ENCODE data around the gene ZBTB4. TPM values are rescaled to one million over a fixed set of nuclear protein-coding genes. Genes with fewer than 3 reads are reported as not detected.

ZBTB4 gene
- total RNA-seq, 2 donors from 2014 or later = 18.9 to 27.5 TPM

GRCh38 chr17:7419819-7420610 lies 59.4 kb downstream of the ZBTB4 start, which contains the start of gene SPEM1:
Gene SPEM1 (plus strand): TSS chr17:7420324. CDS start chr17:7420385, 61 bp downstream.
- H3K9me3 Mint-ChIP-seq = no peaks in the 10 kb centered on the region
- ATAC-seq (replicated peaks) = no peak
- no peaks in the 10 kb centered on the region for H3K27me3 Mint-ChIP-seq
- no peaks in the 10 kb centered on the region for H3K36me3 Mint-ChIP-seq (ENCODE audit: low read depth)
- H3K4me1 Mint-ChIP-seq = no peaks in the 10 kb centered on the region
- peak within 1 kb of the TSS; percentile 39 for H3K27ac Mint-ChIP-seq
- H3K4me3 Mint-ChIP-seq = no peak within 1 kb of the TSS

DNA sequence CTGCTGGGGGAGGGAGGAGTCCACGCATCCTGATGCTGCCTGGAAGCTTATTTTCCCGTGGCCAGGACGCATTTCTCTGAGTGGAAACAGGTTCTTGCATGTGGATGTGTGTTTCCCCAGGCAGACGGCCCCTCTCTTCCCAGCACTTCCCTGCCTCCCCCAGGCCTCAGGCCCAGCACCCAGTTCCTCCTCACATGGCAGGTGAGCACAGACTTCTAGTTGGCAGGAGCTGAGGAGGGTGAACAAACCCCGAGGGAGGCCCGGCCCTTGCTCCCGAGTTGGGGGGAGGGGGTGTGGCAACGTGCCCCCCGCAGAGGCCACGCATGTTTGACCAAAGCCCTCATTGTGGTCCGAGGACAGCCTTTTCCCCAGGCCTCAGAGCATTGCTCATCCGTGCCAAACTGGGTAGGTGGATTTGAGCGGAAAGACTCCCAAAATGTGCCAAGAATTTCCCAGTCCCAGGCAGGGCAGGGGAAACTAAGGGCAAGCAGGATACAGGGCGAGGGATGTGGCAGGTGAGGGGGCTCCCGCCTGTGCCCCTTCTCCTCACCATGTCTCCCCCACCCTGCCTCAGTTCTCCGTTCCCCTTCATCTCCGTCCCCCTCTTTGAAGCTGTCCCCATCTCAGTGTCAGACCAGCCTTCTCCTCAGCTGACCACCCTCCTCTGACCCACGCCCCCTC lies 60.8 kb downstream of the ZBTB4 start:
- H3K36me3 Mint-ChIP-seq (ENCODE audit: low read depth) = no peaks in the 10 kb centered on the region
- H3K27me3 Mint-ChIP-seq = no peaks in the 10 kb centered on the region
- H3K4me1 Mint-ChIP-seq = no peaks in the 10 kb centered on the region
- no peak overlapping the region for H3K4me3 Mint-ChIP-seq
- ATAC-seq (replicated peaks) = no peak
- H3K27ac Mint-ChIP-seq = no peak overlapping the region
- H3K9me3 Mint-ChIP-seq = no peaks in the 10 kb centered on the region

DNA sequence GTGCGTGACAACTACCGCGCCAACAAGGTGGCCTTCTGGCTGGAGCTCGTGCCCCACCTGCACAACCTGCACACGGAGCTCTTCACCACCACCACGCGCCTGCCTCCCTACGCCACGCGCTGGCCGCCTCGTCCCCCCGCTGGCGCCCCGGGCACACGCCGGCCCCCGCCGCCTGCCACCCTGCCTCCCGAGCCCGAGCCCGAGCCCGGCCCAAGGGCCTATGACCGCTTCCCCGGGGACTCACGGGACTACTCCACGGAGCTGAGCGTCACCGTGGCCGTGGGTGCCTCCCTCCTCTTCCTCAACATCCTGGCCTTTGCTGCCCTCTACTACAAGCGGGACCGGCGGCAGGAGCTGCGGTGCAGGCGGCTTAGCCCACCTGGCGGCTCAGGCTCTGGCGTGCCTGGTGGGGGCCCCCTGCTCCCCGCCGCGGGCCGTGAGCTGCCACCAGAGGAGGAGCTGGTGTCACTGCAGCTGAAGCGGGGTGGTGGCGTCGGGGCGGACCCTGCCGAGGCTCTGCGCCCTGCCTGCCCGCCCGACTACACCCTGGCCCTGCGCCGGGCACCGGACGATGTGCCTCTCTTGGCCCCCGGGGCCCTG lies 62.3 kb downstream of the ZBTB4 start:
- H3K4me3 Mint-ChIP-seq = no peak overlapping the region
- H3K9me3 Mint-ChIP-seq = no peaks in the 10 kb centered on the region
- H3K4me1 Mint-ChIP-seq = peaks cover 5% of the 10 kb centered on the region

DNA sequence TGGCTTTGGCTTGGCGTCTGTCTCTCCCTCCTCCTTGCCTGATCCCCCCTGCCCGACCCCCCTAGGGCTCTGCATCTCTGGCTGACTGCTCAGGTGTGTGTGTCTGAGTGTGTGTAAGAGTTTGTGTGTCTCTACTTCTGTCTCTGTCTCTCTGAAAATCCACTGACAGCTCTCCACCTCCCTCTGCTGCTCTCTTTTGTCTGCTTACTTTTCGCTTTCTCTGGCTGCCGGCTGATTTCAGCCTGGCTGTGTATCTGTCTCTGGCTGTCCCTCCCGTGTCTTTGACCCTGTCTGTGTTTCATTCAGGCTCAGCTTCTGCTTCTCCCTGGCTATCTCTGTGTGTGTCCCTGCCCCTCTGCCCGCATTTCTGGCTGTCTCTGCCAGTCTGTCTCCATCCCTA lies 63.1 kb downstream of the ZBTB4 start:
- no peaks in the 10 kb centered on the region for H3K27me3 Mint-ChIP-seq
- no peaks in the 10 kb centered on the region for H3K9me3 Mint-ChIP-seq
- peak overlapping the region; percentile 13 for H3K27ac Mint-ChIP-seq
- no peak for ATAC-seq (replicated peaks)
- no peaks in the 10 kb centered on the region for H3K36me3 Mint-ChIP-seq (ENCODE audit: low read depth)
- H3K4me3 Mint-ChIP-seq = no peak overlapping the region
- peaks cover 5% of the 10 kb centered on the region for H3K4me1 Mint-ChIP-seq

More for the DNA sequence above, 62.3 kb downstream of the ZBTB4 start:
- no peaks in the 10 kb centered on the region for H3K36me3 Mint-ChIP-seq (ENCODE audit: low read depth)
- H3K27ac Mint-ChIP-seq = no peak overlapping the region
- H3K27me3 Mint-ChIP-seq = no peaks in the 10 kb centered on the region
- ATAC-seq (replicated peaks) = no peak

GRCh38 chr17:7415784-7416183 lies 63.6 kb downstream of the ZBTB4 start:
- Mint-ChIP-seq H3K9me3 (no peaks in the 10 kb centered on the region), H3K27me3 (no peaks in the 10 kb centered on the region), H3K4me3 (no peak overlapping the region), H3K27ac (no peak overlapping the region), H3K4me1 (peaks cover 5% of the 10 kb centered on the region), H3K36me3 (ENCODE audit: low read depth) (no peaks in the 10 kb centered on the region)
- no peak for ATAC-seq (replicated peaks)

DNA sequence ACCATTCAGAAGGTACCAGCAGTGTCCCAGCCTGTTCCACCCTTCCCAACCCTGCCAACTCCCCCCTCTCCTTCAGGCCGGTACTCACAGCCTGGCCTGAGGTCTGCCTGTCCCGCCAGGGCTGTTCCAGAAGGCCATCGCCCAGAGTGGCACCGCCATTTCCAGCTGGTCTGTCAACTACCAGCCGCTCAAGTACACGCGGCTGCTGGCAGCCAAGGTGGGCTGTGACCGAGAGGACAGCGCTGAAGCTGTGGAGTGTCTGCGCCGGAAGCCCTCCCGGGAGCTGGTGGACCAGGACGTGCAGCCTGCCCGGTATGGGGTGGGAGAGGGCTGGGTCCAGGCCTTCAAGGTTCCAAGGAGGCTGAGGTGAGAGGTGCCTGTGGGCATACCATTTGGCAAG lies 64.6 kb downstream of the ZBTB4 start:
- no peaks in the 10 kb centered on the region for H3K36me3 Mint-ChIP-seq (ENCODE audit: low read depth)
- peaks cover 9% of the 10 kb centered on the region for H3K4me1 Mint-ChIP-seq
- no peaks in the 10 kb centered on the region for H3K9me3 Mint-ChIP-seq
- H3K27ac Mint-ChIP-seq = no peak overlapping the region
- no peaks in the 10 kb centered on the region for H3K27me3 Mint-ChIP-seq
- no peak overlapping the region for H3K4me3 Mint-ChIP-seq
- no peak for ATAC-seq (replicated peaks)

- peaks cover 16% of the 10 kb centered on the region for H3K4me1 Mint-ChIP-seq
- no peaks in the 10 kb centered on the region for H3K36me3 Mint-ChIP-seq (ENCODE audit: low read depth)
- peak; percentile 38 for ATAC-seq (replicated peaks)
- H3K9me3 Mint-ChIP-seq = no peaks in the 10 kb centered on the region
- peak overlapping the region; percentile 55 for H3K27ac Mint-ChIP-seq
- H3K27me3 Mint-ChIP-seq = no peaks in the 10 kb centered on the region
- H3K4me3 Mint-ChIP-seq = no peak overlapping the region
Measured at GRCh38 chr17:7413346-7413985, 66.0 kb downstream of the ZBTB4 start.

GRCh38 chr17:7411427-7411750 lies 68.0 kb downstream of the ZBTB4 start:
- Mint-ChIP-seq H3K27ac (no peak overlapping the region), H3K36me3 (ENCODE audit: low read depth) (no peaks in the 10 kb centered on the region), H3K9me3 (no peaks in the 10 kb centered on the region), H3K27me3 (no peaks in the 10 kb centered on the region), H3K4me3 (no peak overlapping the region), H3K4me1 (peaks cover 16% of the 10 kb centered on the region)
- ATAC-seq (replicated peaks) = no peak

DNA sequence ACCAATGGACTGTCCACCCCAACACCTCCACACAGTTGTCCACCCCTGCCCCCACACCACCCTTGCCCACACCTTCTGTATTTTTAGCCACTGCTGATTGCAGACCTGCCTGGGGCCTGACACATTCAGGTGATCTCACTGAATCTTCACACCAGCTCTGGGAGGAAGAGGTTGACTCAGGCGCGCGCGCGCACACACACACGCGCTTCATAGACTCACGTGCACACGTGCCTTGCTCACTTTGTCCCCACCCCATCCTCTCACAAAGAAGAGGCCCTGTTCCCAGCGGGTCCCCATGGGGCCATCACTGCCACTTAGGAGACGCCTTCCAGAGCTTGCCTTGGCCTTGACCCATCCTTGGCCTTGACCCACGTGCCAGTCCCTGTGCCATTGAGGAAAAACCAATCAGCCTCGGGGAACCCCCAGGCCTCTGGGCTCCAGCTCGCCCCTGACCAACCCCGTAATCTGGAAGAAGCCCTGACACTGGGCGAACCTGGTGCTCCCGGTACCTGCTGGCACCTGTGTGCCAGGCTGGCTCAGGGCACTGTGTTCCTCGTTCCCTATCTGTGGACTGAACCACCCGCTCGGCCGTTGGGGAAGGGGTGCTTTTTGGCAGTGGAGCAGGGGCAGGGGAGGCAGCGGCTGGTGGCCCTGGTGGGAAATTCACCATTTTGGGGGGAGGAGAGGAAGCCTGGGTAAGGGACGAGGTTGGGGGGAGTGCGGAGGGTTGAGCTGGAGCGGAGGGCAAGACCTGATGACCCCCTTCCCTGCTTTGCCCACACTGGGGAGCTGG lies 68.6 kb downstream of the ZBTB4 start:
- Mint-ChIP-seq H3K4me1 (peaks cover 20% of the 10 kb centered on the region), H3K36me3 (ENCODE audit: low read depth) (no peaks in the 10 kb centered on the region), H3K4me3 (no peak overlapping the region), H3K9me3 (no peaks in the 10 kb centered on the region), H3K27me3 (peaks cover 3% of the 10 kb centered on the region), H3K27ac (no peak overlapping the region)
- no peak for ATAC-seq (replicated peaks)

GRCh38 chr17:7409716-7410115 lies 69.7 kb downstream of the ZBTB4 start:
- Mint-ChIP-seq H3K9me3 (no peaks in the 10 kb centered on the region), H3K27ac (no peak overlapping the region), H3K4me1 (peaks cover 23% of the 10 kb centered on the region), H3K4me3 (no peak overlapping the region), H3K27me3 (peaks cover 4% of the 10 kb centered on the region), H3K36me3 (ENCODE audit: low read depth) (no peaks in the 10 kb centered on the region)
- ATAC-seq (replicated peaks) = no peak

Other genes with a start within 250 kb of the ZBTB4 start
- gene DVL2, start 245.1 kb downstream of the ZBTB4 start, total RNA-seq = 10 to 100 TPM; 49.1 to 77.5 TPM
- gene PHF23, start 240.2 kb downstream of the ZBTB4 start, total RNA-seq = 10 to 100 TPM; 43.5 to 52.3 TPM
- 100 to 1,000 TPM; 190 to 239 TPM for gene GABARAP, start 237.2 kb downstream of the ZBTB4 start, total RNA-seq
- 100 to 1,000 TPM; 152 to 209 TPM for gene CTDNEP1, start 227.9 kb downstream of the ZBTB4 start, total RNA-seq
- gene ELP5, start 227.4 kb downstream of the ZBTB4 start, total RNA-seq = 10 to 100 TPM; 43.7 to 72.0 TPM
- gene CLDN7, start 217.2 kb downstream of the ZBTB4 start, total RNA-seq = 1 to 10 TPM in 1 of 2 donors, under 1 TPM in 1; 0.52 to 1.0 TPM
- gene SLC2A4, start 197.9 kb downstream of the ZBTB4 start, total RNA-seq = not detected
- gene YBX2, start 185.0 kb downstream of the ZBTB4 start, total RNA-seq = under 1 TPM; 0.15 to 0.26 TPM
- 100 to 1,000 TPM; 429 to 978 TPM for gene EIF5A, start 172.0 kb downstream of the ZBTB4 start, total RNA-seq
- gene GPS2, start 164.3 kb downstream of the ZBTB4 start, total RNA-seq = 10 to 100 TPM; 38.3 to 65.6 TPM
- gene NEURL4, start 150.3 kb downstream of the ZBTB4 start, total RNA-seq = 10 to 100 TPM; 22.9 to 33.0 TPM
- 100 to 1,000 TPM; 527 to 774 TPM for gene ACAP1, start 143.1 kb downstream of the ZBTB4 start, total RNA-seq
- 10 to 100 TPM; 14.0 to 96.8 TPM for gene KCTD11, start 127.5 kb downstream of the ZBTB4 start, total RNA-seq
- gene TMEM95, start 124.5 kb downstream of the ZBTB4 start, total RNA-seq = 1 to 10 TPM in 1 of 2 donors, under 1 TPM in 1; 0.22 to 1.1 TPM
- 1 to 10 TPM; 2.9 to 4.8 TPM for gene TNK1, start 98.5 kb downstream of the ZBTB4 start, total RNA-seq
- gene PLSCR3, start 85.1 kb downstream of the ZBTB4 start, total RNA-seq = 10 to 100 TPM; 62.8 to 94.4 TPM
- gene TMEM256, start 75.5 kb downstream of the ZBTB4 start, total RNA-seq = 10 to 100 TPM; 64.1 to 69.7 TPM
- gene NLGN2, start 71.8 kb downstream of the ZBTB4 start, total RNA-seq = 10 to 100 TPM in 1 of 2 donors, 1 to 10 TPM in 1; 4.5 to 21.7 TPM
- not detected for gene SPEM1, start 59.3 kb downstream of the ZBTB4 start, total RNA-seq
- not detected for gene SPEM2, start 54.0 kb downstream of the ZBTB4 start, total RNA-seq
- gene SPEM3, start 50.8 kb downstream of the ZBTB4 start, total RNA-seq = not detected
- 10 to 100 TPM; 17.7 to 18.0 TPM for gene TMEM102, start 44.2 kb downstream of the ZBTB4 start, total RNA-seq
- gene FGF11, start 40.1 kb downstream of the ZBTB4 start, total RNA-seq = 10 to 100 TPM in 1 of 2 donors, 1 to 10 TPM in 1; 4.4 to 16.9 TPM
- 10 to 100 TPM; 10.9 to 13.0 TPM for gene CHRNB1, start 34.6 kb downstream of the ZBTB4 start, total RNA-seq
- gene SLC35G6, start 1.8 kb upstream of the ZBTB4 start, total RNA-seq = not detected
- 100 to 1,000 TPM; 256 to 308 TPM for gene POLR2A, start 4.7 kb upstream of the ZBTB4 start, total RNA-seq
- 10 to 100 TPM; 27.4 to 44.2 TPM for gene TNFSF12, start 69.4 kb upstream of the ZBTB4 start, total RNA-seq
- 1 to 10 TPM; 1.5 to 1.9 TPM for gene TNFSF13, start 79.1 kb upstream of the ZBTB4 start, total RNA-seq
- gene SENP3, start 82.3 kb upstream of the ZBTB4 start, total RNA-seq = 10 to 100 TPM; 28.9 to 59.3 TPM
- 10 to 100 TPM; 17.5 to 51.8 TPM for gene CD68, start 100.0 kb upstream of the ZBTB4 start, total RNA-seq
- 10 to 100 TPM; 58.3 to 96.4 TPM for gene MPDU1, start 104.2 kb upstream of the ZBTB4 start, total RNA-seq
- gene SOX15, start 110.5 kb upstream of the ZBTB4 start, total RNA-seq = under 1 TPM in 1 of 2 donors, not detected in 1; 0.90 TPM
- gene FXR2, start 135.3 kb upstream of the ZBTB4 start, total RNA-seq = 10 to 100 TPM; 34.4 to 37.0 TPM
- gene SAT2, start 148.2 kb upstream of the ZBTB4 start, total RNA-seq = 10 to 100 TPM; 25.5 to 62.7 TPM
- under 1 TPM in 1 of 2 donors, not detected in 1; 0.71 TPM for gene SHBG, start 150.5 kb upstream of the ZBTB4 start, total RNA-seq
- gene ATP1B2, start 171.3 kb upstream of the ZBTB4 start, total RNA-seq = under 1 TPM; 0.06 to 0.42 TPM
- 100 to 1,000 TPM in 1 of 2 donors, 10 to 100 TPM in 1; 79.0 to 137 TPM for gene TP53, start 207.9 kb upstream of the ZBTB4 start, total RNA-seq
- 10 to 100 TPM; 18.0 to 32.9 TPM for gene WRAP53, start 208.8 kb upstream of the ZBTB4 start, total RNA-seq
- not detected for gene EFNB3, start 225.6 kb upstream of the ZBTB4 start, total RNA-seq
- gene DNAH2, start 238.1 kb upstream of the ZBTB4 start, total RNA-seq = under 1 TPM in 1 of 2 donors, not detected in 1; 0.06 TPM